HG03432 (cell line): ENCODE results near the gene SLC2A8.

Source experiments
- ATAC-seq: cut with Tn5 transposase; IDR thresholded peaks from one replicate; pipeline ENCODE4 v1.9.1; 2021; ENCODE audit warnings: mild to moderate bottlenecking, moderate library complexity; ENCODE audit not compliant: unreplicated experiment

The SLC2A8 gene

GRCh38 chr9:127370672-127371648, 26.0 kb upstream of the SLC2A8 start:
- ATAC-seq = no peak

GRCh38 chr9:127380479-127380878, 16.5 kb upstream of the SLC2A8 start:
- ATAC-seq = no peak

- ATAC-seq = no peak
Observed at GRCh38 chr9:127382541-127382940, 14.4 kb upstream of the SLC2A8 start.

- ATAC-seq = no peak
Observed at GRCh38 chr9:127384016-127384730, 12.8 kb upstream of the SLC2A8 start.

- no peak for ATAC-seq
Observed at GRCh38 chr9:127384901-127385300, 12.1 kb upstream of the SLC2A8 start.

- ATAC-seq = no peak
Observed at GRCh38 chr9:127386249-127386648, 10.7 kb upstream of the SLC2A8 start.

- no peak for ATAC-seq
Observed at GRCh38 chr9:127386981-127387380, 10.0 kb upstream of the SLC2A8 start.

- ATAC-seq = peak; percentile 89
Observed at GRCh38 chr9:127388037-127388855, 8.7 kb upstream of the SLC2A8 start.

- ATAC-seq = no peak
Observed at GRCh38 chr9:127388856-127389238, 8.1 kb upstream of the SLC2A8 start.

- no peak for ATAC-seq
Observed at GRCh38 chr9:127389381-127390247, 7.4 kb upstream of the SLC2A8 start.

- ATAC-seq = no peak
Observed at GRCh38 chr9:127390248-127390545, 6.8 kb upstream of the SLC2A8 start.

- no peak for ATAC-seq
Observed at GRCh38 chr9:127390563-127390962, 6.4 kb upstream of the SLC2A8 start.

- ATAC-seq = no peak
Observed at GRCh38 chr9:127392166-127392565, 4.8 kb upstream of the SLC2A8 start.

- ATAC-seq = no peak
Observed at GRCh38 chr9:127392976-127393375, 4.0 kb upstream of the SLC2A8 start.

GRCh38 chr9:127393645-127394044, 3.3 kb upstream of the SLC2A8 start:
- no peak for ATAC-seq

- ATAC-seq = no peak
Observed at GRCh38 chr9:127395497-127396252, 1.3 kb upstream of the SLC2A8 start.

GRCh38 chr9:127396253-127396807, 639 bp upstream of the SLC2A8 start:
- no peak for ATAC-seq

- ATAC-seq = no peak
Observed at GRCh38 chr9:127397646-127398274, 791 bp downstream of the SLC2A8 start.

GRCh38 chr9:127398275-127398647, 1.3 kb downstream of the SLC2A8 start:
- no peak for ATAC-seq
